GM12891 (cell line): ENCODE results near the gene TLR1.

ENCODE experiments used
- DNase-seq: peaks from one replicate; pipeline ENCODE4 v3.0.0; 2011; ENCODE audit warnings: low spot score; ENCODE audit not compliant: insufficient read length
- FAIRE-seq: peaks from 2 replicates; lab custom pipeline; 2011; peaks lifted over from hg19 to GRCh38; lab: Jason Lieb, UNC
- PAX5 ChIP-seq: IDR thresholded peaks from 2 replicates; pipeline ENCODE4 v1.6.1; 2011; ENCODE audit warnings: low read length, moderate library complexity, mild to moderate bottlenecking; ENCODE audit not compliant: insufficient read depth, severe bottlenecking
- POLR2A ChIP-seq: IDR thresholded peaks from 2 replicates; pipeline ENCODE4 v1.6.1; 2011; ENCODE audit warnings: low read depth, low read length, control low read depth
- POLR2AphosphoS5 ChIP-seq: IDR thresholded peaks from 2 replicates; pipeline ENCODE4 v1.6.1; 2011; ENCODE audit warnings: low read depth, low read length, control low read depth
- POU2F2 ChIP-seq: IDR thresholded peaks from 2 replicates; pipeline ENCODE4 v1.6.1; 2011; ENCODE audit warnings: low read depth, mild to moderate bottlenecking, control low read depth, low read length, moderate library complexity
- SPI1 ChIP-seq: IDR thresholded peaks from 2 replicates; pipeline ENCODE4 v1.6.1; 2011; ENCODE audit warnings: low read depth, low read length, control low read depth
- TAF1 ChIP-seq: IDR thresholded peaks from 2 replicates; pipeline ENCODE4 v1.6.1; 2011; ENCODE audit warnings: low read depth, low read length, control low read depth

TLR1 gene

GRCh38 chr4:38805530-38806145 lies 1.0 kb upstream of the TLR1 start:
- FAIRE-seq (peak; percentile 96), DNase-seq (peak; percentile 39)
- TF ChIP-seq PAX5 (peak; percentile 5), TAF1 (peak; percentile 57), POU2F2 (0 out of 2 replicates have a peak, but pooled peaks have one; percentile 9), POLR2A (peak; percentile 65), SPI1 (peak; percentile 56; the same call in 1 of the 2 replicates), POLR2AphosphoS5 (peak; percentile 78)

GRCh38 chr4:38803833-38804653 lies 548 bp downstream of the TLR1 start:
- DNase-seq (no peak), FAIRE-seq (peak; percentile 85)
- TF ChIP-seq SPI1, result 0 out of 2 replicates have a peak, but pooled peaks have one; percentile 14
- 0 out of 2 replicates have a peak, but pooled peaks have one; percentile 53 for TF ChIP-seq POLR2AphosphoS5
- peak; percentile 51 for TF ChIP-seq POLR2A
- peak; percentile 58 for TF ChIP-seq POU2F2
- no peak for TF ChIP-seq PAX5
- no peak for TF ChIP-seq TAF1

GRCh38 chr4:38802561-38803355 lies 1.8 kb downstream of the TLR1 start:
- peak; percentile 87 for FAIRE-seq
- no peak for DNase-seq
- no peak for TF ChIP-seq POU2F2
- TF ChIP-seq TAF1, result no peak
- TF ChIP-seq POLR2AphosphoS5, result 0 out of 2 replicates have a peak, but pooled peaks have one; percentile 24

- no peak for TF ChIP-seq PAX5
- no peak for TF ChIP-seq TAF1
- no peak for TF ChIP-seq SPI1
- TF ChIP-seq POLR2AphosphoS5, result no peak
- no peak for TF ChIP-seq POU2F2
- no peak for TF ChIP-seq POLR2A
- no peak for FAIRE-seq
- DNase-seq, result no peak
Observed at GRCh38 chr4:38800961-38801450, 3.6 kb downstream of the TLR1 start.

GRCh38 chr4:38800366-38800765 lies 4.2 kb downstream of the TLR1 start:
- DNase-seq (no peak), FAIRE-seq (no peak)
- no peak for TF ChIP-seq TAF1
- no peak; the same call in 1 of the 2 replicates for TF ChIP-seq POLR2A
- no peak for TF ChIP-seq SPI1
- TF ChIP-seq POU2F2, result no peak
- TF ChIP-seq POLR2AphosphoS5, result no peak
- no peak for TF ChIP-seq PAX5

GRCh38 chr4:38795087-38795486 lies 9.5 kb downstream of the TLR1 start:
- FAIRE-seq (peak; percentile 70), DNase-seq (no peak)
- TF ChIP-seq PAX5 (no peak), SPI1 (no peak), POLR2AphosphoS5 (no peak), TAF1 (no peak), POU2F2 (no peak), POLR2A (no peak)

- TF ChIP-seq POU2F2, result no peak
- FAIRE-seq (no peak), DNase-seq (no peak)
Observed at GRCh38 chr4:38794051-38794450, 10.5 kb downstream of the TLR1 start.

GRCh38 chr4:38791010-38791409 lies 13.6 kb downstream of the TLR1 start:
- TF ChIP-seq TAF1 (no peak), POLR2AphosphoS5 (no peak), POU2F2 (no peak), SPI1 (no peak), PAX5 (no peak), POLR2A (no peak)
- DNase-seq, result no peak
- FAIRE-seq, result peak; percentile 76

GRCh38 chr4:38788317-38788716 lies 16.3 kb downstream of the TLR1 start:
- DNase-seq (no peak), FAIRE-seq (no peak)
- TF ChIP-seq POLR2A (no peak), POLR2AphosphoS5 (no peak), POU2F2 (no peak), SPI1 (no peak), PAX5 (no peak), TAF1 (no peak)
